Fibroblast of lung (primary cell): Measurements from ENCODE around the gene TMSB4X. TPM values are rescaled to one million over a fixed set of nuclear protein-coding genes. Genes with fewer than 3 reads are reported as not detected.

ENCODE experiments used
- DNase-seq, 2 donors: peaks; one replicate each; pipeline versions ENCODE4 v3.0.0 to v3.0.0-alpha.2; 2010; ENCODE audit warnings: low read depth in 2 of 2
- H2AFZ ChIP-seq: 2 replicates; pipeline ENCODE4 v1.5.1; 2012; ENCODE audit warnings: low read length, control low read depth, inconsistent platforms
- H3K27ac ChIP-seq: 2 replicates; pipeline ENCODE4 v1.5.1; 2011; ENCODE audit warnings: low read length, control low read depth; ENCODE audit not compliant: insufficient read depth
- H3K27me3 ChIP-seq: 2 replicates; pipeline ENCODE4 v1.5.1; 2011; ENCODE audit warnings: mild to moderate bottlenecking, low read length; ENCODE audit not compliant: control insufficient read depth, insufficient read depth
- H3K36me3 ChIP-seq: 2 replicates; pipeline ENCODE4 v1.5.1; 2011; ENCODE audit warnings: low read length; ENCODE audit not compliant: control insufficient read depth, insufficient read depth
- H3K4me1 ChIP-seq: 2 replicates; pipeline ENCODE4 v1.5.1; 2011; ENCODE audit warnings: low read length; ENCODE audit not compliant: control insufficient read depth, insufficient read depth; ENCODE audit errors: extremely low read depth
- H3K4me2 ChIP-seq: 2 replicates; pipeline ENCODE4 v1.5.1; 2011; ENCODE audit warnings: low read length, control low read depth; ENCODE audit not compliant: insufficient read depth; ENCODE audit errors: extremely low read depth
- H3K4me3 ChIP-seq, 4 experiments: fragments of 200-600 bp in 1 of 4; sonication (generic) in 1 of 4; replicated peaks in 1 of 4; 2 replicates each; pipeline ENCODE4 v1.5.1; 2011 to 2016; ENCODE audit warnings: low read length in 4 of 4, low read depth in 3 of 4, mild to moderate bottlenecking in 3 of 4, control low read depth in 2 of 4, inconsistent platforms in 1 of 4, mixed read lengths in 1 of 4; ENCODE audit not compliant: insufficient read depth in 1 of 4; ENCODE audit errors: control extremely low read depth in 1 of 4
- H3K79me2 ChIP-seq: 2 replicates; pipeline ENCODE4 v1.5.1; 2012; ENCODE audit warnings: mild to moderate bottlenecking, low read length, inconsistent platforms; ENCODE audit not compliant: control insufficient read depth, insufficient read depth
- H3K9ac ChIP-seq: 2 replicates; pipeline ENCODE4 v1.5.1; 2011; ENCODE audit warnings: mild to moderate bottlenecking, low read length, control low read depth; ENCODE audit not compliant: insufficient read depth
- H3K9me3 ChIP-seq: 2 replicates; pipeline ENCODE4 v1.5.1; 2012; ENCODE audit warnings: low read depth, low read length; ENCODE audit not compliant: control insufficient read depth, insufficient read depth
- H4K20me1 ChIP-seq: 2 replicates; pipeline ENCODE4 v1.5.1; 2011; ENCODE audit warnings: low read length; ENCODE audit not compliant: control insufficient read depth, insufficient read depth; ENCODE audit errors: extremely low read depth
- EZH2 ChIP-seq: IDR thresholded peaks from 2 replicates; pipeline ENCODE4 v1.5.1; 2012; ENCODE audit warnings: low read length, control low read depth, mild to moderate bottlenecking; ENCODE audit errors: missing control alignments
- polyA plus RNA-seq, 2 donors: library from polyadenylated mRNA; depleted of rRNA in 1 of 2; stranded (reverse) in 1 of 2; unstranded in 1 of 2; fragments of >200 nt; gene quantifications; 2 replicates each; pipeline ENCODE4 v1.2.1, GENCODE V29; 2011 to 2012; ENCODE audit warnings: missing spikeins in 1 of 2
- total RNA-seq: library from RNA; depleted of rRNA; stranded (reverse); fragments of >200 nt; gene quantifications from 2 replicates; pipeline ENCODE4 v1.2.1, GENCODE V29; 2014
- TF ChIP-seq, protein P1 (sequence below), 2 donors: IDR thresholded peaks in 1 of 2; conservative IDR thresholded peaks in 1 of 2; 1 replicate in 1 of 2; 2 replicates in 1 of 2; pipeline ENCODE4 v1.5.1; 2011 to 2012; ENCODE audit warnings: low read length in 2 of 2, control low read depth in 1 of 2, inconsistent platforms in 1 of 2, low read depth in 1 of 2, mild to moderate bottlenecking in 1 of 2

TMSB4X gene
- total and polyA plus RNA-seq, 2 donors (not counting 1 experiment from before 2014, with no cell fraction given), result 14,631 to 17,013 TPM

GRCh38 chrX:12987900-12988594, 13.1 kb downstream of the TMSB4X start:
- Histone ChIP-seq H3K4me3 (no peak overlapping the region), H3K4me1 (peaks cover 4% of the 10 kb centered on the region), H3K36me3 (no peaks in the 10 kb centered on the region), H3K27me3 (no peaks in the 10 kb centered on the region), H3K27ac (no peak overlapping the region), H3K9ac (no peak overlapping the region), H3K4me2 (no peak overlapping the region), H3K79me2 (no peaks in the 10 kb centered on the region), H2AFZ (no peak overlapping the region), H3K9me3 (no peaks in the 10 kb centered on the region), H4K20me1 (no peaks in the 10 kb centered on the region)
- no peak for DNase-seq
- TF ChIP-seq, protein P1, sequence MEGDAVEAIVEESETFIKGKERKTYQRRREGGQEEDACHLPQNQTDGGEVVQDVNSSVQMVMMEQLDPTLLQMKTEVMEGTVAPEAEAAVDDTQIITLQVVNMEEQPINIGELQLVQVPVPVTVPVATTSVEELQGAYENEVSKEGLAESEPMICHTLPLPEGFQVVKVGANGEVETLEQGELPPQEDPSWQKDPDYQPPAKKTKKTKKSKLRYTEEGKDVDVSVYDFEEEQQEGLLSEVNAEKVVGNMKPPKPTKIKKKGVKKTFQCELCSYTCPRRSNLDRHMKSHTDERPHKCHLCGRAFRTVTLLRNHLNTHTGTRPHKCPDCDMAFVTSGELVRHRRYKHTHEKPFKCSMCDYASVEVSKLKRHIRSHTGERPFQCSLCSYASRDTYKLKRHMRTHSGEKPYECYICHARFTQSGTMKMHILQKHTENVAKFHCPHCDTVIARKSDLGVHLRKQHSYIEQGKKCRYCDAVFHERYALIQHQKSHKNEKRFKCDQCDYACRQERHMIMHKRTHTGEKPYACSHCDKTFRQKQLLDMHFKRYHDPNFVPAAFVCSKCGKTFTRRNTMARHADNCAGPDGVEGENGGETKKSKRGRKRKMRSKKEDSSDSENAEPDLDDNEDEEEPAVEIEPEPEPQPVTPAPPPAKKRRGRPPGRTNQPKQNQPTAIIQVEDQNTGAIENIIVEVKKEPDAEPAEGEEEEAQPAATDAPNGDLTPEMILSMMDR (conservative IDR thresholded peaks at IDR 0.05 in 1 of 2, IDR thresholded peaks at IDR 0.05 in 1 of 2; ENCODE audit: low read depth in 1 of 2, low read length in 2 of 2), result no peak
- TF ChIP-seq EZH2, result no peak

DNA sequence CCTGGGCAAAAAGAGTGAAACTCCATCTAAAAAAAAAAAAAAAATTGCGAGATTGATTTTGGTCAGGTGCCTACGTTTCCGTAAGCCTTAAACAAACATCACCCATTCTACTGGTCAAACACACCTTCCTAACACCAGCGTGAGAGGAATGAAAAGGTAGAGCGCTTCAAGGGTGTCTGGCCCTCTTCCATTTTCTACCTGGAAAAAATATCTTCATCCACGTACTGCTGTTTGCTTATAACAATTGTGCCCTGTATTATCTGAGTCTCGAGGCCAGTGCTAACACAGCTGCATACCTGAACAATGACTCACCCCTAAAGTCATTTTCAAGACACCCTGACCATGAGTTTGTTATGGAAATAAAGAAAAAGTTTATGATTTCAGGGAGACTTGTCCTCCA, 13.9 kb downstream of the TMSB4X start:
- Histone ChIP-seq H4K20me1 (no peaks in the 10 kb centered on the region), H3K36me3 (no peaks in the 10 kb centered on the region), H3K4me1 (peaks cover 4% of the 10 kb centered on the region), H3K27ac (no peak overlapping the region), H3K9ac (no peak overlapping the region), H3K79me2 (no peaks in the 10 kb centered on the region), H2AFZ (no peak overlapping the region), H3K4me3 (no peak overlapping the region), H3K27me3 (no peaks in the 10 kb centered on the region), H3K4me2 (no peak overlapping the region), H3K9me3 (no peaks in the 10 kb centered on the region)
- DNase-seq, result peak; percentile 62 to 77
- TF ChIP-seq, protein P1 (conservative IDR thresholded peaks at IDR 0.05 in 1 of 2, IDR thresholded peaks at IDR 0.05 in 1 of 2; ENCODE audit: low read depth in 1 of 2, low read length in 2 of 2), result no peak
- no peak for TF ChIP-seq EZH2

- Histone ChIP-seq H2AFZ (no peak overlapping the region), H3K4me3 (no peak overlapping the region), H3K36me3 (no peaks in the 10 kb centered on the region), H3K9ac (no peak overlapping the region), H3K27ac (no peak overlapping the region), H3K4me1 (peaks cover 2% of the 10 kb centered on the region), H3K27me3 (no peaks in the 10 kb centered on the region), H3K9me3 (no peaks in the 10 kb centered on the region), H3K79me2 (no peaks in the 10 kb centered on the region), H4K20me1 (no peaks in the 10 kb centered on the region), H3K4me2 (no peak overlapping the region)
- TF ChIP-seq, protein P1 (conservative IDR thresholded peaks at IDR 0.05 in 1 of 2, IDR thresholded peaks at IDR 0.05 in 1 of 2; ENCODE audit: low read depth in 1 of 2, low read length in 2 of 2), result no peak
- no peak for TF ChIP-seq EZH2
- peak in 1 of 2 donors; percentile 32 for DNase-seq
Observed at GRCh38 chrX:12989461-12989860, 14.6 kb downstream of the TMSB4X start.
